ENCODE results near the gene DEDD2.

DEDD2 gene

DNA sequence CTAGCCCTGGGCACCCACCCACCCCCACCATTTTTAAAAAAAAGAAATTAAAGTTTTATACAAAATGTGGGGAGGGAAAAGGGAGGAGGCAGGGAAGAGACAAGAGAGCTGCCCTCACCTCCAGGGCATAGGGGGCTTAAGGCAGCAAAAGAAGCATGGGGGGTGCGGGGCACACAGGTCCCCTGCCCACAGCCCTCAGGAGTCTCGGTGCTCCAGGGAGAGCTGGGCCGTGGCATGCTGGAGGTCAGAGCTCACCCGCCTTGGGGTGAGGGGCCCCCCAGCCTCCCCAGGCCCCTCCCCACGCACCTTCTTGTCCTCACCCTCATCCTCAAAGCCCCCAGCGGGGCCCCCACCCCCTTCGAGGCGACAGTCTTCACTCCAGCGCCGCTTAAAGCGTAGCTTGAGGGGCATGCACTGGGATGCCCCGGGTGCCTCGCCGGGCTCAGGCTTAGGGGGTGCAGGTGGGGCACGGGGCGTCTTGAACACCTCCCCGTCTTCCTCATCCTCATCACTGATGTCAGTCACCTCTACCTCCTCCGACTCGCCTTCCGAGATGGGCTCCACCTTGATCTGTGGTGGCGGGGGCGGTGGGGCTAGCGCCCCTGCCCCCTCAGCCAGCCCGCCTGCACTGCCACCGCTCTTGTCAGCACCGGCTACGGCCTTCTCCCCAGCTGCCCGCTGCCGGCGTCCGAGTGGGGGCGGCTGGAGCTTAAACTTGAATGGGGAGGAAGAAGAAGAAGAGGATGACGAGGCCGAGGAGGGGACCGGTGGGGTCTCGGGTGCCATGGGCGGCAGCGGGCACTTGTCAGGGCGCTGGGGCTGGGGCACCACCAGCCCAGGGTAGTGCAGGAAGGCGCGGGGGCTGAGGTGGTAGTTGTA, 31.0 kb upstream of the DEDD2 start:
- DNase-seq = no peak

GRCh38 chr19:42247640-42248199, 30.2 kb upstream of the DEDD2 start:
- DNase-seq = no peak

DNA sequence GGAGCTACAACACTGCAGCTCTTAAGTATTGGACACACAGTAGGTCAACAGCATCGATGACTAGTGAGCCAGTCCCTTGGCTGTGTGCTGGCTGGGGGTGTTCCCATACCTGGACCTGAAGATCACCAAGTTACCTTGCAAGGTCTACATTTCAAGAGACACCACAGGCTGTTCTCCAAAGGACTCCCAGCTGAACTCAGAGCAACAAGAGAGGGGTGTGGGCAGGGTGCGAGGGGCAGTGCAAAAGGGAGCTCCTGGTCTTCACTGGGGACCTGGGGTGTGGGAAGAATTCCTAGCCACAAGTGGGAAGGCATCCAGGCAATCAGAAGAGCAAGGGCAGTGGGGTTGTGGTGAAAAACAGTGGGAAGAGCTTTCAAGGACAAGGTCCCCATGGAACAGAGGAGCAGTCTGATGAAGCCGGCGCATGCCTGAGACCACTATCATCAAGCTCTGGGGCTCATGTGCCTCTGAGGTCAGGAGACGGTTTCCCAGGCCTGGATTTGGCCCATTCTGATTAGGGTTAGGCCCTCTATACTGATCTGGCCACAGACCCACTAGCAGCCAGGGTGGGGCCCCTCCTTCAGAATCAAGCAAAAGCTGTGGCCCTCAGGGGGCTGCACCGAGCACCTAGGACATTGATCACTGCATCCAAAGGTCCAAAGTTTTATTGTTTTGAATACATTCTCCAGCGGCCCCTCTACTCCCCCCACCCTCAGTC, 29.6 kb upstream of the DEDD2 start:
- DNase-seq = no peak

GRCh38 chr19:42246143-42246921, 28.9 kb upstream of the DEDD2 start:
- peak; percentile 77 for DNase-seq

DNA sequence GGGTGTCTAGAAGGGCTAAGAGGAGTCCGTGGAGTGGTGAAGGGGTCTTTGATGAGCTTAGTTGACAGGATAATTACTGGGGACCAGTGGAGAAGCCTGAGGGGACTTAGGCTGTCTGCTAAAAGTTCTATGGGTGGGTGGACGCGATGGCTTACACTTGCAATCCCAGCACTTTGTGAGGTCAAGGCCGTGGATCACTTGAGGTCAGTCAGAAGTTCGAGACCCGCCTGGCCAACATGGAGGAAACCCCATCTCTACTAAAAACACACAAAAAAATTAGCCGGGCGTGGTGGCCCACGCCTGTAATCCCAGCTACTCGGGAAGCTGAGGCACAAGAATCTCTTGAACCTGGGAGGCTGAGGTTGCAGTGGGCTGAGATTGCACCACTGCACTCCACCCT, 27.8 kb upstream of the DEDD2 start:
- no peak for DNase-seq

DNA sequence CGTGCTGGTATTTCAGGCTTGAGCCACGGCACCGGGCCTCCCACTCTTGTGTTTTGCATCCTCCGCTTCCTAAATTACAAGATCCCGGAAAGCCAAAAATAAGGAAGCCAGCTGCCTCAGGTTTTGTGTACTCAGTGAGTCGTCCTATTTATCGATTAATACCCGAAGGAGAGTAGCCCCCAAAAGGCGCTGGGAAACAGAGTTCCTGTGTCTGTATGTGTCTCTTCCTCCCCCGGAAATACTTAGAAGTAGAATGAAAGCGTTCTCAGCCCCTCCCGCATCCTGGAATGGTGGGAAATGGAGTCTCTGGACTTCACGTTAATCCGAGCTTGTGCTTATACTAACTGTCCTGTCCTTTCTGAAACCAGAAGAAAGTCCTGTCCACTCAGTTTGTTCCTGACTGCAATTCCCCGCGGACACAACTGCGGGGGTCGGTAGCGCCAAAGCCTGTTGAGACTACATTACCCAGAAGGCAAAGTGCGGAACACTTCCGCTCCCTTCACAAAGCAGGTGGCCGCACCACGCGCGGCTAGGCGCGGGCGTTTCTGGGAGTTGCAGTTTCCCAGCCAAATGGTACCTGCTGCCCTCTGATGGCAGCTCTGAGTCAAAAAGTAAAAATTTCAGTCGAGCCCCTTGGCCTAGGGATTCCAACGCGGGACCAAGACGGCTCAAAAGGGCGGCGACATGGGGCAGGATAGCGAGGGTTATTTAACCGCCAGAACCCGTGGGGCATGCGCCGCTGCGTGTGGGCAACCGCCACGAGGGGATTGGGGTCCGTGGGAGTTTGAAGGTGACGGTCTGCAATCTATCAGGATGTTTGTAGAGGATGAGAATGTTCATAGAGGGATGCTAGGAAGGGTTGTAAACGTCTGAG, 27.1 kb upstream of the DEDD2 start:
- peak; percentile 96 for DNase-seq

GRCh38 chr19:42242512-42243409, 25.3 kb upstream of the DEDD2 start, which contains the start of gene GSK3A:
TSS of gene GSK3A (minus strand) at chr19:42242602. CDS start at chr19:42242465, 137 bp downstream.
- peak; percentile 98 for DNase-seq

DNA sequence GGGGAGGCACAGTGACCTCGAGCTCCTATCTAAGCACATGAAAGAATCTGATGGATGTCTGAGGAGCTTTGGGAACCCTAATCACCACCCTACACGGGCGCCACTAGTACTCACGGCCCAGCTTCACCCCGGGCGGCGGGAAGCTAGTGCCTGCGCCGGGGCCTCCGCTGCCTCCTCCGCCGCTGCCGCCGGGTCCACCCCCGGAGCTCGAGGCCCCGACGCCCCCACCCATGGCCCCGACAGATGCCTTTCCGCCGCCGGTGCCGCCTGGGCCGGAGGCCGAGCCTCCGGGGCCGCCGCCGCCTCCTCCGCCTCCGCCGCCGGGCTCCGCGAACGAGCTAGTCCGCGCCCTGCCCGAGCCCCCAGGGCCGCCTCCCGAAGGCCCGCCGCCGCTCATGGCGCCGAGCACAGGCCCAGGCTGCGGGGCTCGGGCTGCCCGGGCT, 24.6 kb upstream of the DEDD2 start:
- DNase-seq = no peak

GRCh38 chr19:42241279-42241678, 23.8 kb upstream of the DEDD2 start:
- DNase-seq = no peak

- DNase-seq = no peak
These were observed 22.2 kb upstream of the DEDD2 start for GRCh38 chr19:42239544-42240220.

DNA sequence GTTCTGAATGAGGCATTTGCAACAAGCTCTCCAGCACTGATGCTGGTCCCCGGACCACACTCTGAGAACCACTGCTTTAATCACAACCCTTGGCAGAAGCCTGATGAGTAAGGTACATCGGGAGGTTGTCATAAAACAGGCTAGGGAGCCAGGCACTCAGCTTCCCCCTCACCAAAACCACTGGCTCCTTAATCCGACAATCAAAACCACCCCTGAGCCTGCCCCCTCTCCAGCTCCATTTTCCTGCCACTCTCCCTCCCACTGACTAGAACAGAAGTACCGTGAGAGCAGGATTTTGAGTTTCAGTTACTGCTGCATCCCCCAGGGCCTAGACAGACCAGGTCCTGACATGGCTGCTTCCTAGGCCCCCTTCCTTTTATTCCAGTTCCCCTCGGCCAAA, 17.7 kb upstream of the DEDD2 start:
- no peak for DNase-seq

- DNase-seq = no peak
These were observed 16.9 kb upstream of the DEDD2 start for GRCh38 chr19:42234364-42234763.

- no peak for DNase-seq
These were observed 16.3 kb upstream of the DEDD2 start for GRCh38 chr19:42233678-42234292.

- no peak for DNase-seq
These were observed 15.6 kb upstream of the DEDD2 start for GRCh38 chr19:42233106-42233505.

DNA sequence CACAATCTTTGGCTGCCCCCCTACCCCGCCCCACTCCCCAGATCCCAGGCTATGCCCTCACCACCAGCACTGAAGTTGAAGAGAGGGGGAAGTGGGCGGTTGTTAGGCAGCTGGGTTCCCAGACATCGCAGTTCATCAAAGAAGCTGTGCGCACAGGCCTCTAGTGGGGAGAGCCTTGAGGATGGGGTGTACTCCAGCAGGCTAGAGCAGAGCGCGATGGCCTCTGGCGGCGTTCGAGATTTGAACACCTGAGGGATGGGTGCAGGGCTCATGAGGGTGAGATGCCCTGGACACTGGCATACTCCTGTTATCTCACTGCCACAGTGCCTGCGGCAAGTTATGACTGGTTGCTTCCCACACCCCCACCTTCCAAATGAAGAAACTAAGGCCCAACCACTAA, 15.0 kb upstream of the DEDD2 start:
- DNase-seq = no peak

DNA sequence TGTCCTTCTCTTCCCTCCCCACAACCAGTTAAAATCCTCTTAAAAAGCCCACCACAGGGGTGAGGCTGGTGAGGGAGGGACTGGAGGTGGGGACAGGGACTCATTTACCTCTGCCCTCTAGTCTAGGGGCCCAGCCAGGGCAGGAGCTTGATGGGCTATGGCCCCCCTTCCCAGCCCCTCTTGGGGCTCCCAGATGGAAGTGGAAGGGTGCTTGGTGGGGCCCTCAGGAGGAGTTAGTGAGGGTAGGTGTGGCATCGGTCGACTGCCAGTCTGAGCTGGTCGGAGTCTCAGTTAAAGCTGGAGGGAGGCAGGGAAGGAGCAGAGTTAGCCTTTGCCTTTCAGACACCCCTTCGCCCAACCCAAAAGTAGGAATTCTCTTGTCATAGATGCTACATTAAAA, 13.1 kb upstream of the DEDD2 start:
- DNase-seq = no peak

GRCh38 chr19:42229855-42230351, 12.4 kb upstream of the DEDD2 start:
- no peak for DNase-seq

- DNase-seq = no peak
These were observed 11.9 kb upstream of the DEDD2 start for GRCh38 chr19:42229301-42229854.

DNA sequence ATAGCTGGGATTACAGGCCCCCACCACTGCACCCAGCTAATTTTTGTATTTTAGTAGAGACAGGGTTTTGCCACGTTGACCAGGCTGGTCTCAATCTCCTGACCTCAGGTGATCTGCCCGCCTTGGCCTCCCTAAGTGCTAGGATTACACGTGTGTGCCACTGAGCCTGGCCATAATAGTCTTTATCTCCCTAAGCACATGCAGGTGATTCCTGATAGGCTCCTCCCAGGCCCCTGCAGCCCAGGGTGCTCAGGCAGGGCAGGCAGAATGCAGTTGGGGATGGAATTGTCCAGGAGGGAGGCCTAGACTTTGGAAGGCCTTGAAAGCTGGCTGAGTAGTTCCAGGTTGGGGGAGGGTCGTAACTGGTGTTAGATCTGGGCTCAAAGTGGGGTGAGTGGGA, 11.2 kb upstream of the DEDD2 start:
- no peak for DNase-seq
